ENCODE results near the gene ZDHHC1. TPM values are rescaled to one million over a fixed set of nuclear protein-coding genes. Genes with fewer than 3 reads are reported as not detected.

The ZDHHC1 gene
- total RNA-seq, 1 donor = 9.0 TPM

DNA sequence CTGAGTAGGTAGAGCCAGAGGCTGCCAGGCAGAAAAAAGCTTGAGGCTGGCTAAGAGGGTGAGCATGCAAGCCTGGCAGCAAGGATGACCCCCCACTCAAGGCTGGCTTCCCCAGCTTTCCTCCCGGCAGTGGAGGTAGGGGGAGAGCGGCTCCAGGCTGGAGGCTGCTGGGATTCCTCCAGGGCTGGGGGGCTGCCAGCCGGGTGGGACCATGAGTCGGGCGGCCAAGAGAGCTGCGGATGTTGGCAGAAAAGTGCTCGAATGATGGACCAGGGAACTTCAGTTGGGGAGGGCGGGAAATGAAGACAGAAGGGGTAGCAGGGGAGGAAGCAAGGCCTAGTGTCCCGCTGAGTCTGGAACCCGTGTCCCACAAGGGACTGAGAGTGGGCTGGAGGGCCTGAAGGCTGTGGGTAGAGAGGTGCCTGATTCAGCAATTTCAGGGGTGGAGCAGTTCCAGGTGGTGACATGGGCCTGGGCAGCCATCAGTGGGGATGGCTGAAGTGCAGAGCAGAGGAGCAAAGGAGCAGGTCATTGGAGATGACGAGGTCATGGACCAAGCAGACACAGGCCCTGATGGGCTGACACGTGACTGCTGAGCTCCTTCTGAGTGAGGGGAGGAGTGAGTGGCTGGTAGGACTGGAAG lies 34.9 kb upstream of the ZDHHC1 start:
- Histone ChIP-seq H4K20me1 (ENCODE audit: insufficient read depth, low read length) (peaks cover 79% of the 10 kb centered on the region), H3K4me2 (ENCODE audit: insufficient read depth, low read length) (no peak overlapping the region), H3K27ac (ENCODE audit: low read depth, low read length) (no peak overlapping the region), H3K4me1 (ENCODE audit: insufficient read depth, low read length) (peaks cover 12% of the 10 kb centered on the region), H2AFZ (ENCODE audit: low read length) (no peak overlapping the region), H3K4me3 (ENCODE audit: insufficient read depth, low read length) (no peak overlapping the region), H3K79me2 (ENCODE audit: insufficient read depth, low read length) (peaks cover 89% of the 10 kb centered on the region), H3K27me3 (ENCODE audit: insufficient read depth, low read length) (no peaks in the 10 kb centered on the region), H3K9me3 (ENCODE audit: low read depth, low read length) (no peaks in the 10 kb centered on the region), H3K36me3 (ENCODE audit: insufficient read depth, low read length) (peaks cover 18% of the 10 kb centered on the region)
- TF ChIP-seq, protein P1, sequence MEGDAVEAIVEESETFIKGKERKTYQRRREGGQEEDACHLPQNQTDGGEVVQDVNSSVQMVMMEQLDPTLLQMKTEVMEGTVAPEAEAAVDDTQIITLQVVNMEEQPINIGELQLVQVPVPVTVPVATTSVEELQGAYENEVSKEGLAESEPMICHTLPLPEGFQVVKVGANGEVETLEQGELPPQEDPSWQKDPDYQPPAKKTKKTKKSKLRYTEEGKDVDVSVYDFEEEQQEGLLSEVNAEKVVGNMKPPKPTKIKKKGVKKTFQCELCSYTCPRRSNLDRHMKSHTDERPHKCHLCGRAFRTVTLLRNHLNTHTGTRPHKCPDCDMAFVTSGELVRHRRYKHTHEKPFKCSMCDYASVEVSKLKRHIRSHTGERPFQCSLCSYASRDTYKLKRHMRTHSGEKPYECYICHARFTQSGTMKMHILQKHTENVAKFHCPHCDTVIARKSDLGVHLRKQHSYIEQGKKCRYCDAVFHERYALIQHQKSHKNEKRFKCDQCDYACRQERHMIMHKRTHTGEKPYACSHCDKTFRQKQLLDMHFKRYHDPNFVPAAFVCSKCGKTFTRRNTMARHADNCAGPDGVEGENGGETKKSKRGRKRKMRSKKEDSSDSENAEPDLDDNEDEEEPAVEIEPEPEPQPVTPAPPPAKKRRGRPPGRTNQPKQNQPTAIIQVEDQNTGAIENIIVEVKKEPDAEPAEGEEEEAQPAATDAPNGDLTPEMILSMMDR (IDR thresholded peaks at IDR 0.05; ENCODE audit: extremely low read depth, low read depth, low read length) = no peak
- DNase-seq (ENCODE audit: insufficient read length, low spot score, missing footprints) = peak; percentile 41

DNA sequence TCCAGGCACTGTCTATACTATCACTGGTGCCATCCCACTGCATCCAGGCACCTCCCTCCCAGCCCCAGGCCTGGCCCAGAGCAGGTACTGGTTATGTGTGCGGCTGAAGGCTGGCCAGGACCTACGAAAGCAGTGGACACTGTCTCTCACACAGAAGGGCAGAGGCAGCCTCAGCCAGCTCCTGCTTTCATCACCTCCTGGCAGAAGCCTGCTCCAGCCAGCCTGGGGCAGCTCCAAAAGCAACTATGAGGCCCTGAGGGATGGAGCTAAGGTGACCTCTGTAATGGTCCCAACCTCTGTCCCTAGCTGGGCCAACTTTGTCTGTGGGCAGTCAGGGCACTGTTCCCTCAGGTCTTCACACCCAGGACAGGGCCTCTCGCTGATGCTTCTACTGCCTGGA lies 33.5 kb upstream of the ZDHHC1 start:
- H3K36me3 ChIP-seq (ENCODE audit: insufficient read depth, low read length) = peaks cover 18% of the 10 kb centered on the region
- H3K4me2 ChIP-seq (ENCODE audit: insufficient read depth, low read length) = no peak overlapping the region
- peaks cover 93% of the 10 kb centered on the region for H3K79me2 ChIP-seq (ENCODE audit: insufficient read depth, low read length)
- peaks cover 79% of the 10 kb centered on the region for H4K20me1 ChIP-seq (ENCODE audit: insufficient read depth, low read length)
- H2AFZ ChIP-seq (ENCODE audit: low read length) = no peak overlapping the region
- TF ChIP-seq, protein P1 (IDR thresholded peaks at IDR 0.05; ENCODE audit: extremely low read depth, low read depth, low read length) = no peak
- no peaks in the 10 kb centered on the region for H3K27me3 ChIP-seq (ENCODE audit: insufficient read depth, low read length)
- no peaks in the 10 kb centered on the region for H3K9me3 ChIP-seq (ENCODE audit: low read depth, low read length)
- H3K4me3 ChIP-seq (ENCODE audit: insufficient read depth, low read length) = no peak overlapping the region
- peaks cover 24% of the 10 kb centered on the region for H3K4me1 ChIP-seq (ENCODE audit: insufficient read depth, low read length)
- peak; percentile 91 for DNase-seq (ENCODE audit: insufficient read length, low spot score, missing footprints)
- H3K27ac ChIP-seq (ENCODE audit: low read depth, low read length) = no peak overlapping the region

DNA sequence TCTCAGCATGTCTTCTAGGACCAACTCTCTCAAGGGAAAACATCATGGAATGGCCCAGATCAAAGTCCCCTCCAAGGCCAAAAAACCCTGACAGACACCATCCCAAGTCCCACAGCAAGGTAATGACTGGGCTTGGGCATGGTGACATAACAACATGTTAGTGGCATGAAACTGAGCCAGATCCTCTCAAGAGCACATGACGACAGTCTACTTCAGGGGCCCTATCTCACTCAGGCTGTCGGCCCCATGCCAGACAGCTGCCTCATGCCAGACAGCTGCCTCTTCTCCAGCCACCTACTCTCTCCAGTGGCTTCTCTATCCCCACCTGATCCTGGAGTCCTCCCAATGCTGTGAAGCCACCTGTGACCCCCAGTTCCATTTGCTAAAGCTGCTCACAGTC lies 33.1 kb upstream of the ZDHHC1 start:
- H3K27me3 ChIP-seq (ENCODE audit: insufficient read depth, low read length) = no peaks in the 10 kb centered on the region
- H4K20me1 ChIP-seq (ENCODE audit: insufficient read depth, low read length) = peaks cover 80% of the 10 kb centered on the region
- H3K4me3 ChIP-seq (ENCODE audit: insufficient read depth, low read length) = no peak overlapping the region
- TF ChIP-seq, protein P1 (IDR thresholded peaks at IDR 0.05; ENCODE audit: extremely low read depth, low read depth, low read length) = no peak
- peaks cover 28% of the 10 kb centered on the region for H3K4me1 ChIP-seq (ENCODE audit: insufficient read depth, low read length)
- H3K4me2 ChIP-seq (ENCODE audit: insufficient read depth, low read length) = no peak overlapping the region
- peak; percentile 66 for DNase-seq (ENCODE audit: insufficient read length, low spot score, missing footprints)
- H3K36me3 ChIP-seq (ENCODE audit: insufficient read depth, low read length) = peaks cover 18% of the 10 kb centered on the region
- peaks cover 93% of the 10 kb centered on the region for H3K79me2 ChIP-seq (ENCODE audit: insufficient read depth, low read length)
- H3K9me3 ChIP-seq (ENCODE audit: low read depth, low read length) = no peaks in the 10 kb centered on the region
- no peak overlapping the region for H2AFZ ChIP-seq (ENCODE audit: low read length)
- no peak overlapping the region for H3K27ac ChIP-seq (ENCODE audit: low read depth, low read length)

DNA sequence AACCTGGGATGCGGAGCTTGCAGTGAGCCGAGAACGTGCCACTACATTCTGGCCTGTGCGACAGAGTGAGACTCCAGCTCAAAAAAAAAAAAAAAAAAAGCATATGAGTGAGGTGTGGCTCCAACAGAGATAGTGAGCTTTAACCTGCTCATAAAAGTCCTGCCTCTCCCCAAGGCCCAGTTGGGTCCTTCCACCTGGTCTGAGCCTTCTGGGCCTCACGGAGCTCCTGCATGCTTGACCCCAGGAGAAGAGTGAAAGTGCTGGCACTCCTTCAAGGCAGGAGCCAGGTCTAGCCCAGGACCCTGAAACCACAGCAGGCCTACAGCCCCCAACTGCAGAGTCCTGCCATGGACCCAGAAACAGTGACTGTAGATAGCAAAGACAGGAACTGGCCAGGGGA lies 32.3 kb upstream of the ZDHHC1 start:
- peaks cover 80% of the 10 kb centered on the region for H4K20me1 ChIP-seq (ENCODE audit: insufficient read depth, low read length)
- H3K79me2 ChIP-seq (ENCODE audit: insufficient read depth, low read length) = peaks cover 91% of the 10 kb centered on the region
- no peak overlapping the region for H3K4me2 ChIP-seq (ENCODE audit: insufficient read depth, low read length)
- no peak overlapping the region for H2AFZ ChIP-seq (ENCODE audit: low read length)
- H3K9me3 ChIP-seq (ENCODE audit: low read depth, low read length) = no peaks in the 10 kb centered on the region
- H3K36me3 ChIP-seq (ENCODE audit: insufficient read depth, low read length) = peaks cover 18% of the 10 kb centered on the region
- peaks cover 34% of the 10 kb centered on the region for H3K4me1 ChIP-seq (ENCODE audit: insufficient read depth, low read length)
- H3K27ac ChIP-seq (ENCODE audit: low read depth, low read length) = no peak overlapping the region
- no peaks in the 10 kb centered on the region for H3K27me3 ChIP-seq (ENCODE audit: insufficient read depth, low read length)
- peak; percentile 62 for DNase-seq (ENCODE audit: insufficient read length, low spot score, missing footprints)
- H3K4me3 ChIP-seq (ENCODE audit: insufficient read depth, low read length) = no peak overlapping the region
- TF ChIP-seq, protein P1 (IDR thresholded peaks at IDR 0.05; ENCODE audit: extremely low read depth, low read depth, low read length) = no peak

All from osteoblast (primary cell).